ENCODE measurements around the gene FAM114A2.

FAM114A2 gene

GRCh38 chr5:154047324-154047723 is 8.6 kb upstream of the FAM114A2 start:
- Histone ChIP-seq H3K4me1 (ENCODE audit: control insufficient read depth in 1 of 2, insufficient read depth in 2 of 2, low read length in 2 of 2) (no peaks in the 10 kb centered on the region), H3K36me3 (ENCODE audit: control insufficient read depth in 1 of 2, insufficient read depth in 2 of 2, low read length in 2 of 2) (peaks cover 3 to 7% of the 10 kb centered on the region in 2 experiments), H3K27me3 (ENCODE audit: insufficient read depth, low read length) (no peaks in the 10 kb centered on the region), H3K4me3 (ENCODE audit: low read depth, low read length) (no peak overlapping the region), H3K18ac (ENCODE audit: low read length) (no peak overlapping the region), H3K4me2 (ENCODE audit: low read length) (no peak overlapping the region), H2BK5ac (ENCODE audit: low read depth, low read length, poor library complexity) (no peak overlapping the region), H2AFZ (ENCODE audit: insufficient read depth, low read length, poor library complexity) (no peak overlapping the region), H3K79me1 (ENCODE audit: low read length) (no peaks in the 10 kb centered on the region), H3K27ac (ENCODE audit: low read depth, low read length) (no peak overlapping the region), H3K9ac (ENCODE audit: low read length) (no peak overlapping the region), H4K8ac (ENCODE audit: low read depth, low read length) (no peak overlapping the region), H3K4ac (ENCODE audit: low read depth, low read length) (no peak overlapping the region), H2AK5ac (ENCODE audit: low read length) (no peak overlapping the region), H2BK120ac (ENCODE audit: insufficient read depth, low read length, poor library complexity) (no peak overlapping the region), H3K14ac (ENCODE audit: low read length) (no peak overlapping the region), H2BK12ac (ENCODE audit: low read length) (no peak overlapping the region), H3K23ac (ENCODE audit: low read length) (no peak overlapping the region), H4K91ac (ENCODE audit: low read depth, low read length) (no peak overlapping the region), H4K12ac (ENCODE audit: low read depth, low read length) (no peak overlapping the region), H3K9me3 (ENCODE audit: insufficient read depth, low read depth, low read length) (no peaks in the 10 kb centered on the region), H3K79me2 (ENCODE audit: control insufficient read depth, insufficient read depth, low read length, poor library complexity) (no peaks in the 10 kb centered on the region)
- DNase-seq = no peak
- no CpG with 5 or more reads among the region's 3 CpGs for WGBS (ENCODE audit: extremely low coverage, insufficient coverage, insufficient read length)

GRCh38 chr5:154046486-154046885 is 7.8 kb upstream of the FAM114A2 start:
- WGBS (ENCODE audit: extremely low coverage, insufficient coverage, insufficient read length) = no CpG with 5 or more reads among the region's 7 CpGs
- H3K23ac ChIP-seq (ENCODE audit: low read length) = no peak overlapping the region
- peak overlapping the region; percentile 29 for H3K18ac ChIP-seq (ENCODE audit: low read length)

GRCh38 chr5:154044581-154044980 is 5.9 kb upstream of the FAM114A2 start:
- Histone ChIP-seq H3K4me1 (ENCODE audit: control insufficient read depth in 1 of 2, insufficient read depth in 2 of 2, low read length in 2 of 2) (no peaks in the 10 kb centered on the region), H3K27ac (ENCODE audit: low read depth, low read length) (no peak overlapping the region), H3K23ac (ENCODE audit: low read length) (no peak overlapping the region), H3K14ac (ENCODE audit: low read length) (no peak overlapping the region), H3K9me3 (ENCODE audit: insufficient read depth, low read depth, low read length) (no peaks in the 10 kb centered on the region), H3K9ac (ENCODE audit: low read length) (no peak overlapping the region), H2AK5ac (ENCODE audit: low read length) (no peak overlapping the region), H3K4me2 (ENCODE audit: low read length) (peak overlapping the region; percentile 43), H3K18ac (ENCODE audit: low read length) (no peak overlapping the region), H2AFZ (ENCODE audit: insufficient read depth, low read length, poor library complexity) (no peak overlapping the region), H4K8ac (ENCODE audit: low read depth, low read length) (no peak overlapping the region), H2BK12ac (ENCODE audit: low read length) (no peak overlapping the region), H3K36me3 (ENCODE audit: control insufficient read depth in 1 of 2, insufficient read depth in 2 of 2, low read length in 2 of 2) (peaks cover 3 to 4% of the 10 kb centered on the region in 2 experiments), H4K12ac (ENCODE audit: low read depth, low read length) (no peak overlapping the region), H3K79me1 (ENCODE audit: low read length) (no peaks in the 10 kb centered on the region), H3K4ac (ENCODE audit: low read depth, low read length) (no peak overlapping the region), H2BK120ac (ENCODE audit: insufficient read depth, low read length, poor library complexity) (no peak overlapping the region), H3K79me2 (ENCODE audit: control insufficient read depth, insufficient read depth, low read length, poor library complexity) (no peaks in the 10 kb centered on the region), H4K91ac (ENCODE audit: low read depth, low read length) (no peak overlapping the region), H2BK5ac (ENCODE audit: low read depth, low read length, poor library complexity) (no peak overlapping the region), H3K27me3 (ENCODE audit: insufficient read depth, low read length) (no peaks in the 10 kb centered on the region), H3K4me3 (ENCODE audit: low read depth, low read length) (no peak overlapping the region)
- no peak for DNase-seq
- WGBS (ENCODE audit: extremely low coverage, insufficient coverage, insufficient read length) = no CpG with 5 or more reads among the region's 2 CpGs

More at GRCh38 chr5:154046486-154046885, 7.8 kb upstream of the FAM114A2 start:
- Histone ChIP-seq H3K14ac (ENCODE audit: low read length) (no peak overlapping the region), H3K79me2 (ENCODE audit: control insufficient read depth, insufficient read depth, low read length, poor library complexity) (no peaks in the 10 kb centered on the region), H3K9me3 (ENCODE audit: insufficient read depth, low read depth, low read length) (no peaks in the 10 kb centered on the region), H2AFZ (ENCODE audit: insufficient read depth, low read length, poor library complexity) (no peak overlapping the region), H3K4me1 (ENCODE audit: control insufficient read depth in 1 of 2, insufficient read depth in 2 of 2, low read length in 2 of 2) (no peaks in the 10 kb centered on the region), H4K8ac (ENCODE audit: low read depth, low read length) (no peak overlapping the region), H3K79me1 (ENCODE audit: low read length) (no peaks in the 10 kb centered on the region), H3K4ac (ENCODE audit: low read depth, low read length) (no peak overlapping the region), H3K27me3 (ENCODE audit: insufficient read depth, low read length) (no peaks in the 10 kb centered on the region), H2BK120ac (ENCODE audit: insufficient read depth, low read length, poor library complexity) (no peak overlapping the region), H3K9ac (ENCODE audit: low read length) (no peak overlapping the region), H3K36me3 (ENCODE audit: control insufficient read depth in 1 of 2, insufficient read depth in 2 of 2, low read length in 2 of 2) (peaks cover 3 to 7% of the 10 kb centered on the region in 2 experiments), H3K4me3 (ENCODE audit: low read depth, low read length) (no peak overlapping the region), H3K4me2 (ENCODE audit: low read length) (no peak overlapping the region), H2BK12ac (ENCODE audit: low read length) (no peak overlapping the region), H2AK5ac (ENCODE audit: low read length) (no peak overlapping the region), H4K12ac (ENCODE audit: low read depth, low read length) (no peak overlapping the region), H4K91ac (ENCODE audit: low read depth, low read length) (no peak overlapping the region), H3K27ac (ENCODE audit: low read depth, low read length) (no peak overlapping the region), H2BK5ac (ENCODE audit: low read depth, low read length, poor library complexity) (no peak overlapping the region)
- DNase-seq = no peak

GRCh38 chr5:154044099-154044498 is 5.4 kb upstream of the FAM114A2 start:
- H4K12ac ChIP-seq (ENCODE audit: low read depth, low read length) = no peak overlapping the region
- no peak overlapping the region for H2AFZ ChIP-seq (ENCODE audit: insufficient read depth, low read length, poor library complexity)
- peaks cover 3 to 4% of the 10 kb centered on the region in 2 experiments for H3K36me3 ChIP-seq (ENCODE audit: control insufficient read depth in 1 of 2, insufficient read depth in 2 of 2, low read length in 2 of 2)
- no peak overlapping the region for H3K23ac ChIP-seq (ENCODE audit: low read length)
- no peaks in the 10 kb centered on the region for H3K79me2 ChIP-seq (ENCODE audit: control insufficient read depth, insufficient read depth, low read length, poor library complexity)
- peaks cover 2 to 3% of the 10 kb centered on the region in 2 experiments for H3K4me1 ChIP-seq (ENCODE audit: control insufficient read depth in 1 of 2, insufficient read depth in 2 of 2, low read length in 2 of 2)
- H3K27me3 ChIP-seq (ENCODE audit: insufficient read depth, low read length) = no peaks in the 10 kb centered on the region
- no peak overlapping the region for H2BK120ac ChIP-seq (ENCODE audit: insufficient read depth, low read length, poor library complexity)
- no peak for DNase-seq
- no CpG with 5 or more reads among the region's 3 CpGs for WGBS (ENCODE audit: extremely low coverage, insufficient coverage, insufficient read length)
- H3K14ac ChIP-seq (ENCODE audit: low read length) = no peak overlapping the region
- H3K9ac ChIP-seq (ENCODE audit: low read length) = no peak overlapping the region
- no peak overlapping the region for H2BK5ac ChIP-seq (ENCODE audit: low read depth, low read length, poor library complexity)
- no peak overlapping the region for H2BK12ac ChIP-seq (ENCODE audit: low read length)
- H2AK5ac ChIP-seq (ENCODE audit: low read length) = no peak overlapping the region
- no peak overlapping the region for H3K18ac ChIP-seq (ENCODE audit: low read length)
- no peak overlapping the region for H4K91ac ChIP-seq (ENCODE audit: low read depth, low read length)
- no peak overlapping the region for H4K8ac ChIP-seq (ENCODE audit: low read depth, low read length)
- no peak overlapping the region for H3K4me3 ChIP-seq (ENCODE audit: low read depth, low read length)
- no peaks in the 10 kb centered on the region for H3K9me3 ChIP-seq (ENCODE audit: insufficient read depth, low read depth, low read length)
- H3K27ac ChIP-seq (ENCODE audit: low read depth, low read length) = no peak overlapping the region
- no peak overlapping the region for H3K4ac ChIP-seq (ENCODE audit: low read depth, low read length)
- H3K79me1 ChIP-seq (ENCODE audit: low read length) = no peaks in the 10 kb centered on the region
- peak overlapping the region; percentile 43 for H3K4me2 ChIP-seq (ENCODE audit: low read length)
